Endothelial cell of umbilical vein (primary cell): ENCODE measurements around the gene PRIMA1. TPM values are rescaled to one million over a fixed set of nuclear protein-coding genes. Genes with fewer than 3 reads are reported as not detected.

Source experiments
- BruUV-seq: library from RNA; stranded (reverse); fragments of 400-500 nt; replicated peaks from 2 replicates; lab custom pipeline; 2021; lab: Mats Ljungman, UMichigan
- CTCF ChIA-PET: fragments of 300-600, 350-600 bp; sonication (Branson Sonifier 250); formaldehyde crosslinking; loops from one replicate; lab custom pipeline; 2021; ENCODE audit warnings: antibody characterized with exemption, inconsistent platforms; lab: Charles Lee
- POLR2A ChIA-PET: fragments of 300-600, 350-600 bp; sonication (Branson Sonifier 250); formaldehyde crosslinking; loops from one replicate; lab custom pipeline; 2021; ENCODE audit warnings: antibody characterized with exemption, inconsistent platforms; lab: Charles Lee
- DNase-seq: peaks from one replicate; pipeline ENCODE4 v3.0.0-alpha.2; 2011; ENCODE audit warnings: low read depth, low spot score
- FAIRE-seq: peaks from 2 replicates; lab custom pipeline; 2011; peaks lifted over from hg19 to GRCh38; lab: Jason Lieb, UNC
- H2AFZ ChIP-seq: 2 replicates; pipeline ENCODE4 v1.6.0; 2012; ENCODE audit warnings: low read depth, low read length, control low read depth, inconsistent platforms
- H3K27ac ChIP-seq: 2 replicates; pipeline ENCODE4 v1.5.1; 2011; ENCODE audit warnings: low read depth, mild to moderate bottlenecking, control low read depth, low read length, moderate library complexity; ENCODE audit not compliant: insufficient read depth
- H3K27me3 ChIP-seq, 2 experiments: 2 replicates each; pipeline versions ENCODE4 v1.6.0 to v1.6.1; 2011; ENCODE audit warnings: low read length in 2 of 2, mixed read lengths in 1 of 2; ENCODE audit not compliant: control insufficient read depth in 2 of 2, insufficient read depth in 2 of 2
- H3K36me3 ChIP-seq, 2 experiments: 2 replicates in 1 of 2; 3 replicates in 1 of 2; pipeline ENCODE4 v1.5.1; 2011; ENCODE audit warnings: low read length in 2 of 2, mild to moderate bottlenecking in 1 of 2, moderate library complexity in 1 of 2; ENCODE audit not compliant: control insufficient read depth in 2 of 2, insufficient read depth in 2 of 2; ENCODE audit errors: extremely low read depth in 1 of 2
- H3K4me1 ChIP-seq: 3 replicates; pipeline ENCODE4 v1.5.1; 2011; ENCODE audit warnings: mild to moderate bottlenecking, low read length; ENCODE audit not compliant: control insufficient read depth, insufficient read depth; ENCODE audit errors: extremely low read depth
- H3K4me2 ChIP-seq: 2 replicates; pipeline ENCODE4 v1.6.1; 2011; ENCODE audit warnings: low read length, control low read depth, mixed read lengths; ENCODE audit not compliant: insufficient read depth
- H3K4me3 ChIP-seq, 3 experiments: fragments of 200-600 bp in 1 of 3; sonication (generic), shearing (Covaris generic) in 1 of 3; replicated peaks in 1 of 3; 2 replicates each; pipeline ENCODE4 v1.5.1; 2011 to 2016; ENCODE audit warnings: control low read depth in 3 of 3, low read length in 3 of 3, mild to moderate bottlenecking in 2 of 3, inconsistent platforms in 1 of 3, low read depth in 1 of 3, moderate library complexity in 1 of 3; ENCODE audit not compliant: insufficient read depth in 1 of 3
- H3K79me2 ChIP-seq: 2 replicates; pipeline ENCODE4 v1.6.0; 2012; ENCODE audit warnings: low read length, inconsistent platforms; ENCODE audit not compliant: control insufficient read depth, insufficient read depth
- H3K9ac ChIP-seq: replicated peaks from 2 replicates; pipeline ENCODE3; 2011; ENCODE audit warnings: low read length, control low read depth; ENCODE audit not compliant: insufficient read depth; ENCODE audit errors: extremely low read depth
- H3K9me1 ChIP-seq: replicated peaks from 3 replicates; pipeline ENCODE4 v1.6.0; 2011; ENCODE audit warnings: mild to moderate bottlenecking, low read length; ENCODE audit not compliant: control insufficient read depth, insufficient read depth; ENCODE audit errors: extremely low read depth
- H3K9me3 ChIP-seq: replicated peaks from 2 replicates; pipeline ENCODE4 v1.5.1; 2012; ENCODE audit warnings: low read length, inconsistent platforms; ENCODE audit not compliant: control insufficient read depth, insufficient read depth
- H4K20me1 ChIP-seq: replicated peaks from 2 replicates; pipeline ENCODE3; 2011; ENCODE audit warnings: mild to moderate bottlenecking, low read length; ENCODE audit not compliant: control insufficient read depth, insufficient read depth; ENCODE audit errors: extremely low read depth
- EZH2 ChIP-seq: IDR thresholded peaks from 2 replicates; pipeline ENCODE4 v1.6.1; 2012; ENCODE audit warnings: borderline replicate concordance, low read depth, mild to moderate bottlenecking, moderate library complexity, low read length, inconsistent platforms; ENCODE audit not compliant: severe bottlenecking
- FOS ChIP-seq: IDR thresholded peaks from 2 replicates; pipeline ENCODE4 v1.6.1; 2011; ENCODE audit warnings: mild to moderate bottlenecking, low read length, moderate library complexity, borderline replicate concordance; ENCODE audit not compliant: insufficient read depth
- GATA2 ChIP-seq: IDR thresholded peaks from 2 replicates; pipeline ENCODE4 v1.7.0; 2011; ENCODE audit warnings: low read depth, mild to moderate bottlenecking, moderate library complexity, mixed read lengths, low read length; ENCODE audit not compliant: insufficient read length, insufficient read depth
- JUN ChIP-seq: IDR thresholded peaks from 2 replicates; pipeline ENCODE4 v1.6.1; 2011; ENCODE audit warnings: borderline replicate concordance, low read depth; ENCODE audit not compliant: insufficient read length, insufficient read depth
- MYC ChIP-seq: IDR thresholded peaks from one replicate; pipeline ENCODE4 v1.6.1; 2011; ENCODE audit warnings: mild to moderate bottlenecking, low read depth, low read length
- POLR2A ChIP-seq: IDR thresholded peaks from 2 replicates; pipeline ENCODE4 v1.6.1; 2012; ENCODE audit warnings: low read depth, mild to moderate bottlenecking, control low read depth, low read length
- POLR2AphosphoS5 ChIP-seq: IDR thresholded peaks from 2 replicates; pipeline ENCODE4 v1.6.1; 2012; ENCODE audit warnings: low read depth, mild to moderate bottlenecking, control low read depth, low read length, moderate library complexity; ENCODE audit not compliant: insufficient read depth
- dilution Hi-C: fragments of 300-500 bp; cut with MboI; formaldehyde crosslinking; loops from one replicate; pipeline ENCODE4 v1.15.0; 2019; ENCODE audit warnings: low sequenced_read_pairs; ENCODE audit not compliant: extremely low pct_ligation_motif_present
- intact Hi-C: fragments of 100-400 bp; cut with micrococcal nuclease; formaldehyde crosslinking; loops from one replicate; pipeline ENCODE4 v1.10.0; 2022
- polyA plus RNA-seq, 4 experiments: library from polyadenylated mRNA; depleted of rRNA in 3 of 4; stranded (reverse) in 3 of 4; unstranded in 1 of 4; fragments of >200 nt; gene quantifications; 2 replicates each; pipeline versions ENCODE4 v1.2.1 to v1.2.3, GENCODE V29; 2011 to 2012; ENCODE audit warnings: missing spikeins in 1 of 4
- total RNA-seq: library from RNA; stranded (reverse); gene quantifications from 2 replicates; pipeline ENCODE4 v1.2.3, GENCODE V29; 2021
- TF ChIP-seq, protein P1 (sequence below): IDR thresholded peaks from 2 replicates; pipeline ENCODE4 v1.6.1; 2011; ENCODE audit not compliant: insufficient read depth, insufficient read length
- TF ChIP-seq, protein P2 (sequence below), 2 donors: IDR thresholded peaks; 1 replicate in 1 of 2; 2 replicates in 1 of 2; pipeline ENCODE4 v1.5.1; 2011; ENCODE audit warnings: low read length in 2 of 2, mild to moderate bottlenecking in 2 of 2, moderate library complexity in 2 of 2, control low read depth in 1 of 2, inconsistent platforms in 1 of 2, low read depth in 1 of 2; ENCODE audit not compliant: insufficient read depth in 1 of 2; ENCODE audit errors: extremely low read depth in 1 of 2

The PRIMA1 gene
- total and polyA plus RNA-seq, 2 donors (not counting 3 experiments of a cell fraction or from before 2014, with no cell fraction given) = not detected

DNA sequence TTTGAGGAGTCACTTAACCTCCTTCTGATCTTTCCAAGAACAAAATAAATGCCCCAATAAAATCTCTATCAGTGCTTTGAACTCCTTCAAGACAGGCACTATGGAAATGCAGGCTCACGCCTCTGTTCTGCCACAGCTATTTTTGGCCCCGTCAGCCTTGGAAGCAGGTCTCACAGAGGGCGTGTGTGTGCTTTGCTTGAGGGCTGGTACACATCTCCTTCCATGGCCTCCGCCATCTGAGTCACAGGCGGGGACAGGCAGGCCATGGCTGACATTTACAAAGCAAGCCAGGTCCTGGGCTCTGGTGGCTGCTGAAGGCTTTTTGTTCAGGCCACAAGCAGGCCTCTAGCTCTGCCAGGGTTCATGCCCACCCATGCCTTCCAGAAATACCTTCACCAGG, 16.0 kb downstream of the PRIMA1 start:
- FAIRE-seq (no peak), DNase-seq (no peak)
- H3K27me3 ChIP-seq = no peaks in the 10 kb centered on the region
- H3K9ac ChIP-seq = no peak overlapping the region
- dilution Hi-C loops = no loop called here
- H3K4me2 ChIP-seq = no peak overlapping the region
- H3K9me3 ChIP-seq = peaks cover 3% of the 10 kb centered on the region
- no peaks in the 10 kb centered on the region for H3K36me3 ChIP-seq
- no peak for TF ChIP-seq POLR2A
- no peak for TF ChIP-seq EZH2
- TF ChIP-seq FOS = no peak
- H2AFZ ChIP-seq = no peak overlapping the region
- CTCF ChIA-PET = no interaction called here
- POLR2A ChIA-PET = no interaction called here
- H3K9me1 ChIP-seq = no peaks in the 10 kb centered on the region
- no peak overlapping the region for H3K4me3 ChIP-seq
- H3K27ac ChIP-seq = no peak overlapping the region
- intact Hi-C loops = no loop called here
- no peaks in the 10 kb centered on the region for H3K4me1 ChIP-seq
- no peaks in the 10 kb centered on the region for H4K20me1 ChIP-seq
- BruUV-seq = no TSS peak
- no peaks in the 10 kb centered on the region for H3K79me2 ChIP-seq

DNA sequence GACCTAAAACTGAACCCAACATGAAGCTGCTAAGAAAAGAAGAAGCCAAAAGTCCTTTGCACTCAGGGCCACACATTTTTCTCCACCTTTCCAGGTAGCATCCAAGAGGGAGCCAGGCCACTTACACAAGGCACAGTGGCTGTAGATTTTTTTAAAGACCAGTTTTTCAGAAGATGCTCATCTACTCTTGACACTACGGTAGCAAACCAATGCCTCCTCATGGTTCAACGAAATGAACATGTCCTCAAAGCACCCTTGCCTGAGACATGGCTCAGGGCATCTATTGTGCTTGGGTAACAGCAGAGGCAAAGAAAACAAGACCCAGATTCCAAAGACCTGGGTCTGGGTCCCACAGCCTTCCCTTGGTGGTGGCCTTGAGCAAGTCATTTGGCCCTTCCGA, 22.3 kb downstream of the PRIMA1 start:
- FAIRE-seq (no peak), DNase-seq (no peak)
- intact Hi-C loops = no loop called here
- H3K4me1 ChIP-seq = no peaks in the 10 kb centered on the region
- H3K4me3 ChIP-seq = no peak overlapping the region
- CTCF ChIA-PET = no interaction called here
- no peaks in the 10 kb centered on the region for H3K27me3 ChIP-seq
- H3K9me3 ChIP-seq = peaks cover 9% of the 10 kb centered on the region
- BruUV-seq = no TSS peak
- H3K79me2 ChIP-seq = no peaks in the 10 kb centered on the region
- H3K9me1 ChIP-seq = no peaks in the 10 kb centered on the region
- dilution Hi-C loops = no loop called here
- no peaks in the 10 kb centered on the region for H4K20me1 ChIP-seq
- no peak overlapping the region for H3K27ac ChIP-seq
- no peaks in the 10 kb centered on the region for H3K36me3 ChIP-seq
- TF ChIP-seq FOS (no peak), MYC (no peak), POLR2AphosphoS5 (no peak), JUN (no peak), EZH2 (no peak), POLR2A (no peak), GATA2 (no peak)
- TF ChIP-seq, protein P1, sequence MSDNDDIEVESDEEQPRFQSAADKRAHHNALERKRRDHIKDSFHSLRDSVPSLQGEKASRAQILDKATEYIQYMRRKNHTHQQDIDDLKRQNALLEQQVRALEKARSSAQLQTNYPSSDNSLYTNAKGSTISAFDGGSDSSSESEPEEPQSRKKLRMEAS = no peak
- TF ChIP-seq, protein P2, sequence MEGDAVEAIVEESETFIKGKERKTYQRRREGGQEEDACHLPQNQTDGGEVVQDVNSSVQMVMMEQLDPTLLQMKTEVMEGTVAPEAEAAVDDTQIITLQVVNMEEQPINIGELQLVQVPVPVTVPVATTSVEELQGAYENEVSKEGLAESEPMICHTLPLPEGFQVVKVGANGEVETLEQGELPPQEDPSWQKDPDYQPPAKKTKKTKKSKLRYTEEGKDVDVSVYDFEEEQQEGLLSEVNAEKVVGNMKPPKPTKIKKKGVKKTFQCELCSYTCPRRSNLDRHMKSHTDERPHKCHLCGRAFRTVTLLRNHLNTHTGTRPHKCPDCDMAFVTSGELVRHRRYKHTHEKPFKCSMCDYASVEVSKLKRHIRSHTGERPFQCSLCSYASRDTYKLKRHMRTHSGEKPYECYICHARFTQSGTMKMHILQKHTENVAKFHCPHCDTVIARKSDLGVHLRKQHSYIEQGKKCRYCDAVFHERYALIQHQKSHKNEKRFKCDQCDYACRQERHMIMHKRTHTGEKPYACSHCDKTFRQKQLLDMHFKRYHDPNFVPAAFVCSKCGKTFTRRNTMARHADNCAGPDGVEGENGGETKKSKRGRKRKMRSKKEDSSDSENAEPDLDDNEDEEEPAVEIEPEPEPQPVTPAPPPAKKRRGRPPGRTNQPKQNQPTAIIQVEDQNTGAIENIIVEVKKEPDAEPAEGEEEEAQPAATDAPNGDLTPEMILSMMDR (IDR thresholded peaks at IDR 0.05; ENCODE audit: extremely low read depth in 1 of 2, insufficient read depth in 1 of 2, low read depth in 1 of 2, low read length in 2 of 2) = no peak
- H3K4me2 ChIP-seq = no peak overlapping the region
- no peak overlapping the region for H2AFZ ChIP-seq
- H3K9ac ChIP-seq = no peak overlapping the region
- POLR2A ChIA-PET = no interaction called here
